NCI-H1092 treated with DMSO at 0.1 percent for 48 hours (cell line): ENCODE results near the gene GFI1B.
"Not testable (repeated sequence)": the region's sequence is repeated elsewhere in the genome, so short reads cannot be mapped to it uniquely, and the experiment has no call there.

Experiments
- DNase-seq: peaks from one replicate; lab custom pipeline; 2025; lab: John Stamatoyannopoulos, UW

The GFI1B gene

GRCh38 chr9:132991351-132992300, 13.1 kb downstream of the GFI1B start:
- DNase-seq: no peak

- no peak for DNase-seq
These were observed 15.0 kb downstream of the GFI1B start for GRCh38 chr9:132993511-132993939.

- no peak for DNase-seq
These were observed 16.1 kb downstream of the GFI1B start for GRCh38 chr9:132994410-132995120.

GRCh38 chr9:132995121-132995420, 16.6 kb downstream of the GFI1B start:
- no peak for DNase-seq

GRCh38 chr9:132995879-132996278, 17.4 kb downstream of the GFI1B start:
- DNase-seq: no peak

- DNase-seq: no peak
These were observed 18.0 kb downstream of the GFI1B start for GRCh38 chr9:132996526-132996925.

GRCh38 chr9:132997591-132997990, 19.1 kb downstream of the GFI1B start:
- DNase-seq: no peak

- DNase-seq: not testable (repeated sequence)
These were observed 19.7 kb downstream of the GFI1B start for GRCh38 chr9:132998221-132998620.

- DNase-seq: no peak
These were observed 20.5 kb downstream of the GFI1B start for GRCh38 chr9:132998831-132999635.

- DNase-seq: no peak
These were observed 23.9 kb downstream of the GFI1B start for GRCh38 chr9:133002147-133003070.

GRCh38 chr9:133003071-133003461, 24.6 kb downstream of the GFI1B start:
- DNase-seq: no peak

- no peak for DNase-seq
These were observed 25.2 kb downstream of the GFI1B start for GRCh38 chr9:133003671-133004090.

- no peak for DNase-seq
These were observed 25.9 kb downstream of the GFI1B start for GRCh38 chr9:133004091-133004998.

- no peak for DNase-seq
These were observed 26.7 kb downstream of the GFI1B start for GRCh38 chr9:133004999-133005760.

- no peak for DNase-seq
These were observed 27.5 kb downstream of the GFI1B start for GRCh38 chr9:133005957-133006356.

GRCh38 chr9:133006731-133007352, 28.3 kb downstream of the GFI1B start:
- DNase-seq: no peak

GRCh38 chr9:133008406-133008805, 29.9 kb downstream of the GFI1B start:
- DNase-seq: no peak

- no peak for DNase-seq
These were observed 30.3 kb downstream of the GFI1B start for GRCh38 chr9:133008824-133009223.
